ENCODE measurements around the gene MICB. TPM values are rescaled to one million over a fixed set of nuclear protein-coding genes. Genes with fewer than 3 reads are reported as not detected.

The MICB gene
- polyA plus RNA-seq, 1 donor (not counting 4 experiments of a cell fraction or from before 2014, with no cell fraction given): 8.6 TPM

DNA sequence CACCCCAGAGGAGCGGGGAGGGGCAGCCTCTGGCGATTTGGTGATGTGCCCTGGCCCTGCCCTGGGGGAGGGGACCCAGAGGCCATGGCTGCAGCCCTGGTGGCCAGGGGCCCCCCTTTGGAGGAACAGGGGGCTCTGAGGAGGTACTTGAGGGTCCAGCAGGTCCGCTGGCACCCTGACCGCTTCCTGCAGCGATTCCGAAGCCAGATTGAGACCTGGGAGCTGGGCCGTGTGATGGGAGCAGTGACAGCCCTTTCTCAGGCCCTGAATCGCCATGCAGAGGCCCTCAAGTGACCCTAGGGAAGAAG lies 60.3 kb downstream of the MICB start:
- Histone ChIP-seq H3K4me3 (ENCODE audit: control insufficient read depth in 2 of 3, extremely low read depth in 1 of 3, insufficient read depth in 2 of 3, low read depth in 1 of 3, low read length in 3 of 3) (no peak overlapping the region), H3K27me3 (ENCODE audit: control insufficient read depth, extremely low read depth, insufficient read depth, low read length) (no peaks in the 10 kb centered on the region), H3K4me2 (ENCODE audit: control insufficient read depth, extremely low read depth, insufficient read depth, low read depth, low read length) (no peak overlapping the region), H3K36me3 (ENCODE audit: control insufficient read depth in 2 of 2, extremely low read depth in 1 of 2, insufficient read depth in 2 of 2, low read length in 2 of 2) (peaks cover 10 to 17% of the 10 kb centered on the region in 2 experiments), H3K27ac (ENCODE audit: control insufficient read depth, insufficient read depth, low read length) (no peak overlapping the region), H3K9me1 (ENCODE audit: control insufficient read depth, extremely low read depth, insufficient read depth, low read length) (no peaks in the 10 kb centered on the region), H3K79me2 (ENCODE audit: control insufficient read depth, insufficient read depth, low read length) (no peaks in the 10 kb centered on the region), H3K9me3 (ENCODE audit: control insufficient read depth, low read depth, low read length) (no peaks in the 10 kb centered on the region), H4K20me1 (ENCODE audit: control insufficient read depth, extremely low read depth, insufficient read depth, low read length) (no peaks in the 10 kb centered on the region), H3K4me1 (ENCODE audit: control insufficient read depth, extremely low read depth, insufficient read depth, low read length) (peaks cover 12% of the 10 kb centered on the region), H3K9ac (ENCODE audit: control insufficient read depth, extremely low read depth, insufficient read depth, low read length) (no peak overlapping the region), H2AFZ (ENCODE audit: control insufficient read depth, low read length) (no peak overlapping the region)
- TF ChIP-seq EZH2 (IDR thresholded peaks at IDR 0.05; ENCODE audit: low read length): no peak
- TF ChIP-seq, protein P1, sequence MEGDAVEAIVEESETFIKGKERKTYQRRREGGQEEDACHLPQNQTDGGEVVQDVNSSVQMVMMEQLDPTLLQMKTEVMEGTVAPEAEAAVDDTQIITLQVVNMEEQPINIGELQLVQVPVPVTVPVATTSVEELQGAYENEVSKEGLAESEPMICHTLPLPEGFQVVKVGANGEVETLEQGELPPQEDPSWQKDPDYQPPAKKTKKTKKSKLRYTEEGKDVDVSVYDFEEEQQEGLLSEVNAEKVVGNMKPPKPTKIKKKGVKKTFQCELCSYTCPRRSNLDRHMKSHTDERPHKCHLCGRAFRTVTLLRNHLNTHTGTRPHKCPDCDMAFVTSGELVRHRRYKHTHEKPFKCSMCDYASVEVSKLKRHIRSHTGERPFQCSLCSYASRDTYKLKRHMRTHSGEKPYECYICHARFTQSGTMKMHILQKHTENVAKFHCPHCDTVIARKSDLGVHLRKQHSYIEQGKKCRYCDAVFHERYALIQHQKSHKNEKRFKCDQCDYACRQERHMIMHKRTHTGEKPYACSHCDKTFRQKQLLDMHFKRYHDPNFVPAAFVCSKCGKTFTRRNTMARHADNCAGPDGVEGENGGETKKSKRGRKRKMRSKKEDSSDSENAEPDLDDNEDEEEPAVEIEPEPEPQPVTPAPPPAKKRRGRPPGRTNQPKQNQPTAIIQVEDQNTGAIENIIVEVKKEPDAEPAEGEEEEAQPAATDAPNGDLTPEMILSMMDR (optimal IDR thresholded peaks at IDR 0.05 in 1 of 3, IDR thresholded peaks at IDR 0.05 in 1 of 3, conservative IDR thresholded peaks at IDR 0.05 in 1 of 3; ENCODE audit: extremely low read depth in 1 of 3, insufficient read depth in 2 of 3, low read length in 3 of 3): no peak
- no peak for DNase-seq (ENCODE audit: low read depth, low spot score)
- dilution Hi-C loops (cut with MboI; ENCODE audit: extremely low pct_ligation_motif_present, low sequenced_read_pairs): no loop called here
- FAIRE-seq: no peak

DNA sequence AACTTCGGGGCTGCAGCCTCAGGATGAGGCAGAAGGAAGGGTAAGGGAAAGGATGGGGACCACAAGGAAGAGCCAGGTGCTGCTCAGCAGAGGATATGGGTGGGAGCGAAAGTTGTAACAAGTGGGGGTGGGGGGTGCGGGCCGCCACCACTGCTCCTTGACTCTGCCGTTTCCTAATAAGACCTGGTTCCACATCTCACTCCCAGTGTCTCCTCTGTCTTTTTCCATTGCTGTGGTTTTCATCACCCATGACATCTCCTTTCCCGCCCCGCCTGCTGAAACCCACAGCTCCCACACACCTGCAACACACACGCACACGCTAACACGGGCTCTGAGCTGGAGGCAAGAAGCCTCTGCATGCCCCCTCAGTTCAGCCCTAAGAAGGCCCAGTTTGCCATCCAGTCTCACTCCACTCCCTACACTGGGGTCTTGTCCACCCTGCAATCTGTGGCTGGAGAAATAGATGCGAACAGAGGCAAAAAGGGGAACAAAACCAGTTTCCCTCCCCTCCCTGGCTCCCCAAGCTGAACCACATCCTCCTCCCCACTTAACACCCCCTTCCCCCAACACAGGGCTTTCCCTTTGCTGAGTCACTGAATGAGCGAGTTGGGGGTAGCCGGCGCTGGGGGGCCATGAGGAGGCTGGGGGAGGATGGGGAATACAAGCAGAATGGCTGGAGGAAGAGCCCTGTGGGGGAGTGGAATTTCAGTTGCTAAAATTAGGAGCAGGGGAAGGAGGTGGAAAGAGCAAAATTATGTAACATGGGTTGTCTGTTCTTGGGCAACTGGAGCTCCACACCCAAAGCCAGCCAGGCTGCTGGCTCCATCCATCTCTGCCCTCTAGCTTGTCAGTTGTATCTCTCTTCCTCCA lies 60.9 kb downstream of the MICB start:
- Histone ChIP-seq H3K27me3 (ENCODE audit: control insufficient read depth, extremely low read depth, insufficient read depth, low read length) (no peaks in the 10 kb centered on the region), H3K4me2 (ENCODE audit: control insufficient read depth, extremely low read depth, insufficient read depth, low read depth, low read length) (no peak overlapping the region), H3K4me3 (ENCODE audit: control insufficient read depth in 2 of 3, extremely low read depth in 1 of 3, insufficient read depth in 2 of 3, low read depth in 1 of 3, low read length in 3 of 3) (no peak overlapping the region), H3K9me1 (ENCODE audit: control insufficient read depth, extremely low read depth, insufficient read depth, low read length) (no peaks in the 10 kb centered on the region), H3K4me1 (ENCODE audit: control insufficient read depth, extremely low read depth, insufficient read depth, low read length) (peaks cover 12% of the 10 kb centered on the region), H3K27ac (ENCODE audit: control insufficient read depth, insufficient read depth, low read length) (no peak overlapping the region), H3K36me3 (ENCODE audit: control insufficient read depth in 2 of 2, extremely low read depth in 1 of 2, insufficient read depth in 2 of 2, low read length in 2 of 2) (peaks cover 10 to 17% of the 10 kb centered on the region in 2 experiments), H4K20me1 (ENCODE audit: control insufficient read depth, extremely low read depth, insufficient read depth, low read length) (no peaks in the 10 kb centered on the region), H3K79me2 (ENCODE audit: control insufficient read depth, insufficient read depth, low read length) (no peaks in the 10 kb centered on the region), H3K9ac (ENCODE audit: control insufficient read depth, extremely low read depth, insufficient read depth, low read length) (no peak overlapping the region), H3K9me3 (ENCODE audit: control insufficient read depth, low read depth, low read length) (no peaks in the 10 kb centered on the region), H2AFZ (ENCODE audit: control insufficient read depth, low read length) (no peak overlapping the region)
- no peak for DNase-seq (ENCODE audit: low read depth, low spot score)
- dilution Hi-C loops (cut with MboI; ENCODE audit: extremely low pct_ligation_motif_present, low sequenced_read_pairs): no loop called here
- TF ChIP-seq, protein P1 (optimal IDR thresholded peaks at IDR 0.05 in 1 of 3, IDR thresholded peaks at IDR 0.05 in 1 of 3, conservative IDR thresholded peaks at IDR 0.05 in 1 of 3; ENCODE audit: extremely low read depth in 1 of 3, insufficient read depth in 2 of 3, low read length in 3 of 3): no peak
- TF ChIP-seq EZH2 (IDR thresholded peaks at IDR 0.05; ENCODE audit: low read length): no peak
- FAIRE-seq: no peak

All from keratinocyte (primary cell).